HEK293 (cell line): ENCODE measurements around the gene SLC2A8.
A peak's percentile ranks its signal among the peaks of the same experiment; 100 is the strongest.

Experiments
- CTCF ChIA-PET: fragments of 350-600 bp; formaldehyde crosslinking; extraction: SDS; loops from one replicate; lab custom pipeline; 2021; ENCODE audit warnings: antibody characterized with exemption; lab: Yijun Ruan, JAX
- POLR2A ChIA-PET: fragments of 300-600 bp; formaldehyde crosslinking; extraction: SDS; loops from one replicate; lab custom pipeline; 2020; ENCODE audit warnings: antibody characterized with exemption, inconsistent platforms; lab: Yijun Ruan, JAX
- H3K27ac ChIP-seq: fragments of 200-500 bp; sonication (Bioruptor generic); 2 replicates; pipeline ENCODE4 v1.5.1; 2014; ENCODE audit warnings: low read depth, low read length, control low read depth, inconsistent platforms; ENCODE audit errors: extremely low read depth
- H3K36me3 ChIP-seq, 2 experiments: fragments of 200-500 bp in 1 of 2; sonication (Bioruptor generic) in 1 of 2; 1 replicate in 1 of 2; 2 replicates in 1 of 2; pipeline ENCODE4 v1.5.1; 2014 to 2017; ENCODE audit warnings: inconsistent platforms in 2 of 2, low read length in 2 of 2; ENCODE audit not compliant: control insufficient read depth in 2 of 2, insufficient read depth in 1 of 2
- H3K4me1 ChIP-seq: fragments of 200-500 bp; sonication (Bioruptor generic); 2 replicates; pipeline ENCODE4 v1.5.1; 2014; ENCODE audit warnings: mild to moderate bottlenecking, low read length, inconsistent platforms; ENCODE audit not compliant: control insufficient read depth, insufficient read depth
- H3K4me3 ChIP-seq: 2 replicates; pipeline ENCODE4 v1.5.1; 2011; ENCODE audit warnings: low read depth, mild to moderate bottlenecking, control low read depth, low read length, moderate library complexity
- H3K9me3 ChIP-seq: fragments of 200-500 bp; sonication (Bioruptor generic); 2 replicates; pipeline ENCODE4 v1.5.1; 2014; ENCODE audit warnings: low read depth, low read length, inconsistent platforms; ENCODE audit not compliant: control insufficient read depth, insufficient read depth
- EGR2 ChIP-seq: fragments of 450-650 bp; formaldehyde crosslinking; IDR thresholded peaks from 2 replicates; pipeline ENCODE4 v1.5.1; 2016; ENCODE audit warnings: low read depth, missing biosample characterization, missing genetic modification characterization
- GLIS1 ChIP-seq: fragments of 450-650 bp; formaldehyde crosslinking; IDR thresholded peaks from 2 replicates; pipeline ENCODE4 v1.5.1; 2016; ENCODE audit warnings: missing biosample characterization, missing genetic modification characterization
- KLF9 ChIP-seq: fragments of 450-650 bp; formaldehyde crosslinking; IDR thresholded peaks from 2 replicates; pipeline ENCODE4 v1.5.1; 2016; ENCODE audit warnings: missing biosample characterization, missing genetic modification characterization, low read depth
- WT1 ChIP-seq: fragments of 450-650 bp; formaldehyde crosslinking; IDR thresholded peaks from 2 replicates; pipeline ENCODE4 v1.5.1; 2016; ENCODE audit warnings: missing biosample characterization, missing genetic modification characterization
- ZBTB17 ChIP-seq: fragments of 450-650 bp; formaldehyde crosslinking; IDR thresholded peaks from 2 replicates; pipeline ENCODE4 v1.5.1; 2016; ENCODE audit warnings: missing biosample characterization, missing genetic modification characterization
- ZBTB20 ChIP-seq: fragments of 450-650 bp; formaldehyde crosslinking; IDR thresholded peaks from 2 replicates; pipeline ENCODE4 v1.5.1; 2016; ENCODE audit warnings: missing biosample characterization, missing genetic modification characterization
- ZBTB7A ChIP-seq: fragments of 450-650 bp; formaldehyde crosslinking; IDR thresholded peaks from 2 replicates; pipeline ENCODE4 v1.5.1; 2016; ENCODE audit warnings: low read depth, missing biosample characterization, missing genetic modification characterization
- ZFHX2 ChIP-seq: fragments of 450-650 bp; formaldehyde crosslinking; conservative IDR thresholded peaks from 2 replicates; pipeline ENCODE4 v1.5.1; 2016; ENCODE audit warnings: missing biosample characterization, missing genetic modification characterization
- ZFP37 ChIP-seq: fragments of 450-650 bp; formaldehyde crosslinking; IDR thresholded peaks from 2 replicates; pipeline ENCODE4 v1.5.1; 2016; ENCODE audit warnings: missing biosample characterization, missing genetic modification characterization
- ZNF112 ChIP-seq: fragments of 450-650 bp; formaldehyde crosslinking; IDR thresholded peaks from 2 replicates; pipeline ENCODE4 v1.5.0; 2017; ENCODE audit warnings: missing biosample characterization, missing genetic modification characterization
- ZNF24 ChIP-seq: fragments of 450-650 bp; formaldehyde crosslinking; IDR thresholded peaks from 2 replicates; pipeline ENCODE4 v1.5.1; 2016; ENCODE audit warnings: missing biosample characterization, missing genetic modification characterization
- ZNF335 ChIP-seq: fragments of 450-650 bp; formaldehyde crosslinking; conservative IDR thresholded peaks from 2 replicates; pipeline ENCODE4 v1.5.1; 2016; ENCODE audit warnings: missing biosample characterization, missing genetic modification characterization
- ZNF341 ChIP-seq: fragments of 450-650 bp; formaldehyde crosslinking; IDR thresholded peaks from 2 replicates; pipeline ENCODE4; 2016; ENCODE audit warnings: low read depth, missing biosample characterization, missing genetic modification characterization
- ZNF350 ChIP-seq: fragments of 450-650 bp; formaldehyde crosslinking; IDR thresholded peaks from 2 replicates; pipeline ENCODE4 v1.5.0; 2017; ENCODE audit warnings: missing biosample characterization, mild to moderate bottlenecking, missing genetic modification characterization
- ZNF394 ChIP-seq: fragments of 450-650 bp; formaldehyde crosslinking; IDR thresholded peaks from 2 replicates; pipeline ENCODE4 v1.5.1; 2016; ENCODE audit warnings: missing biosample characterization, missing genetic modification characterization, mild to moderate bottlenecking, moderate library complexity, borderline replicate concordance
- ZNF529 ChIP-seq: fragments of 450-650 bp; formaldehyde crosslinking; IDR thresholded peaks from 2 replicates; pipeline ENCODE4 v1.5.1; 2017; ENCODE audit warnings: missing genetic modification characterization, missing biosample characterization; ENCODE audit not compliant: insufficient replicate concordance
- ZNF548 ChIP-seq: fragments of 450-650 bp; formaldehyde crosslinking; IDR thresholded peaks from 2 replicates; pipeline ENCODE4 v1.5.1; 2016; ENCODE audit warnings: missing biosample characterization, missing genetic modification characterization
- TF ChIP-seq, protein P1 (sequence below): fragments of 450-650 bp; formaldehyde crosslinking; IDR thresholded peaks from 2 replicates; pipeline ENCODE4 v1.5.1; 2016; ENCODE audit warnings: missing biosample characterization, missing genetic modification characterization
- TF ChIP-seq, protein P2 (sequence below): fragments of 450-650 bp; formaldehyde crosslinking; conservative IDR thresholded peaks from 2 replicates; pipeline ENCODE4 v1.5.1; 2016; ENCODE audit warnings: low read depth, missing biosample characterization, missing genetic modification characterization
- TF ChIP-seq, protein P3 (sequence below): fragments of 450-650 bp; formaldehyde crosslinking; IDR thresholded peaks from 2 replicates; pipeline ENCODE4 v1.5.1; 2017; ENCODE audit warnings: missing biosample characterization, missing genetic modification characterization
- TF ChIP-seq, protein P4 (sequence below): fragments of 450-650 bp; formaldehyde crosslinking; IDR thresholded peaks from 2 replicates; pipeline ENCODE4 v1.5.1; 2017; ENCODE audit warnings: missing biosample characterization, missing genetic modification characterization
- TF ChIP-seq, protein P5 (sequence below): fragments of 450-650 bp; formaldehyde crosslinking; IDR thresholded peaks from 2 replicates; pipeline ENCODE4 v1.5.0; 2017; ENCODE audit warnings: missing biosample characterization, missing genetic modification characterization, borderline replicate concordance

The SLC2A8 gene

DNA sequence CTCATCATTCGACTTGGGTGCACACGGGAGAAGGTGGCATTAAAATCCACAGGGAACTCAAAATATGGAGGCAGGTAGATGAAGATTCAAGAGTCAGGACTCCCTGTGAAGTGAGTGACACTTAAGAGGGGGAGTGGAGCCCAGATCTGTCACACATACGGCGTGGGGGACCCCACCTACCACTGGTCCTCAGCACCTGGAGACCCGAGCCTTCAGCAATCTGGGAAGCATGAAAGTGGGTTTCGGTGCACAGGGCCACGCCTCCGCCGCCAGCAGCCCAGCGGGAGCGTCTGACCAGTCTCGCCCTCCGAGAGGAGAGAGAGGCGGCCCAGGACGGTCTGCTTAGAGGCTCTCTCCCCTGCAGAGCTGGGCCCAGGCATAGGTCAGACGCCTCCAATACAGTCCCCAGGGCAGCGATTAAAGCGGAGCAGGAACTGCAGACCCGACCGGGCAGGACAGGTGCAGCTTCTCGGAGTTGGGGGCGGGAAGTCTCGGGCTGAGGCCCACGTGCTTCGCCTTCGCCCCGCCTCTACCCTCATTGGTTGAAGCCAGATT, 639 bp upstream of the SLC2A8 start:
- H3K27ac ChIP-seq: no peak overlapping the region
- H3K36me3 ChIP-seq: peaks cover 0 to 16% of the 10 kb centered on the region in 2 experiments; a peak in 1 of 3 replicates
- peak overlapping the region; percentile 45 for H3K4me3 ChIP-seq
- H3K9me3 ChIP-seq: no peaks in the 10 kb centered on the region
- 0 out of 2 replicates have a peak, but pooled peaks cover 5% of the 10 kb centered on the region for H3K4me1 ChIP-seq
- TF ChIP-seq, protein P1, sequence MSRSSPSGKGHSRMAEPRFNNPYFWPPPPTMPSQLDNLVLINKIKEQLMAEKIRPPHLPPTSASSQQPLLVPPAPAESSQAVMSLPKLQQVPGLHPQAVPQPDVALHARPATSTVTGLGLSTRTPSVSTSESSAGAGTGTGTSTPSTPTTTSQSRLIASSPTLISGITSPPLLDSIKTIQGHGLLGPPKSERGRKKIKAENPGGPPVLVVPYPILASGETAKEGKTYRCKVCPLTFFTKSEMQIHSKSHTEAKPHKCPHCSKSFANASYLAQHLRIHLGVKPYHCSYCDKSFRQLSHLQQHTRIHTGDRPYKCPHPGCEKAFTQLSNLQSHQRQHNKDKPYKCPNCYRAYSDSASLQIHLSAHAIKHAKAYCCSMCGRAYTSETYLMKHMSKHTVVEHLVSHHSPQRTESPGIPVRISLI: no peak
- TF ChIP-seq GLIS1 (tag by site-specific recombination): peak; percentile 32
- peak; percentile 34; the same call in 1 of the 2 replicates for TF ChIP-seq ZBTB17
- TF ChIP-seq KLF9 (tag by site-specific recombination): peak; percentile 81
- TF ChIP-seq ZNF350 (tag by site-specific recombination): no peak
- no peak for TF ChIP-seq ZNF341 (tag by site-specific recombination)
- peak; percentile 61; the same call in 1 of the 2 replicates for TF ChIP-seq ZBTB20 (tag by site-specific recombination)
- peak; percentile 73 for TF ChIP-seq ZNF335 (tag by site-specific recombination)
- TF ChIP-seq ZBTB7A (tag by site-specific recombination): no peak
- TF ChIP-seq ZFHX2: 0 out of 2 replicates have a peak, but pooled peaks have one; percentile 32
- ChIA-PET POLR2A (interaction anchor here (0.5 to 2.2 kb wide), 36 partner anchors 8 to 1641 kb away, joined by 3 to 50 read pairs (median 5); partner anchors contain the start of genes LRSAM1, RALGPS1, RPL12 and TOR2A), CTCF (interaction anchor here (0.5 to 1.8 kb wide), 16 partner anchors 8 to 432 kb away, joined by 3 to 13 read pairs (median 4); partner anchors contain the start of genes TOR2A and ZNF79)

DNA sequence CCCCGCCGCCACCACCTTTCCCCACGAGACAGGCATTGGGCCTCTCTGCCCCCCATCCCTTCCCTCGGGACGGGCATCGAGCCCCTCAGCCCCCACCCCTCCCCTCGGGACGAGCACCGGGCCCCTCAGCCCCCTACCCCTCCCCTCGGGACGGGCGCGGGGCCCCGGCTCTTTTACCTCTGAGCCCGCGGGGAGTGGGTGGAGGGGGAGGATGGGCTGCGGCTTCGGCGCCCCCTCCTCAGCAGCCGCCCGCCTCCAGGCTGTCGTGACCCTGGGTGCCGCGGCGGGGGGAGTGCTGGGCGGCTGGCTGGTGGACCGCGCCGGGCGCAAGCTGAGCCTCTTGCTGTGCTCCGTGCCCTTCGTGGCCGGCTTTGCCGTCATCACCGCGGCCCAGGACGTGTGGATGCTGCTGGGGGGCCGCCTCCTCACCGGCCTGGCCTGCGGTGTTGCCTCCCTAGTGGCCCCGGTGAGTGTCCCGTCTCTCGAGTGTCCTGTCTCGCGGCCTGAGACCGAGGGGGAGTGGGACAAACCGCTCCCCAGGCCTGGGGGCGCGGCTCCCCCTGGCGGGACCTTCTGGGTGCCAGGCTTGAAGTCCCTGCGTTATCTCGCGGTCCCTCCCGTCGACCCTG, 791 bp downstream of the SLC2A8 start:
- POLR2A ChIA-PET: interaction anchor here (0.6 to 2.2 kb wide), 23 partner anchors 9 to 483 kb away, joined by 3 to 50 read pairs (median 7); partner anchors contain the start of genes LRSAM1, RALGPS1, RPL12 and TOR2A
- H3K4me1 ChIP-seq: 0 out of 2 replicates have a peak, but pooled peaks cover 5% of the 10 kb centered on the region
- TF ChIP-seq ZNF112 (tag by site-specific recombination): no peak
- TF ChIP-seq EGR2: peak; percentile 49; the same call in 1 of the 2 replicates
- no peak for TF ChIP-seq WT1 (tag by site-specific recombination)
- peak; percentile 82 for TF ChIP-seq ZFHX2
- TF ChIP-seq, protein P2, sequence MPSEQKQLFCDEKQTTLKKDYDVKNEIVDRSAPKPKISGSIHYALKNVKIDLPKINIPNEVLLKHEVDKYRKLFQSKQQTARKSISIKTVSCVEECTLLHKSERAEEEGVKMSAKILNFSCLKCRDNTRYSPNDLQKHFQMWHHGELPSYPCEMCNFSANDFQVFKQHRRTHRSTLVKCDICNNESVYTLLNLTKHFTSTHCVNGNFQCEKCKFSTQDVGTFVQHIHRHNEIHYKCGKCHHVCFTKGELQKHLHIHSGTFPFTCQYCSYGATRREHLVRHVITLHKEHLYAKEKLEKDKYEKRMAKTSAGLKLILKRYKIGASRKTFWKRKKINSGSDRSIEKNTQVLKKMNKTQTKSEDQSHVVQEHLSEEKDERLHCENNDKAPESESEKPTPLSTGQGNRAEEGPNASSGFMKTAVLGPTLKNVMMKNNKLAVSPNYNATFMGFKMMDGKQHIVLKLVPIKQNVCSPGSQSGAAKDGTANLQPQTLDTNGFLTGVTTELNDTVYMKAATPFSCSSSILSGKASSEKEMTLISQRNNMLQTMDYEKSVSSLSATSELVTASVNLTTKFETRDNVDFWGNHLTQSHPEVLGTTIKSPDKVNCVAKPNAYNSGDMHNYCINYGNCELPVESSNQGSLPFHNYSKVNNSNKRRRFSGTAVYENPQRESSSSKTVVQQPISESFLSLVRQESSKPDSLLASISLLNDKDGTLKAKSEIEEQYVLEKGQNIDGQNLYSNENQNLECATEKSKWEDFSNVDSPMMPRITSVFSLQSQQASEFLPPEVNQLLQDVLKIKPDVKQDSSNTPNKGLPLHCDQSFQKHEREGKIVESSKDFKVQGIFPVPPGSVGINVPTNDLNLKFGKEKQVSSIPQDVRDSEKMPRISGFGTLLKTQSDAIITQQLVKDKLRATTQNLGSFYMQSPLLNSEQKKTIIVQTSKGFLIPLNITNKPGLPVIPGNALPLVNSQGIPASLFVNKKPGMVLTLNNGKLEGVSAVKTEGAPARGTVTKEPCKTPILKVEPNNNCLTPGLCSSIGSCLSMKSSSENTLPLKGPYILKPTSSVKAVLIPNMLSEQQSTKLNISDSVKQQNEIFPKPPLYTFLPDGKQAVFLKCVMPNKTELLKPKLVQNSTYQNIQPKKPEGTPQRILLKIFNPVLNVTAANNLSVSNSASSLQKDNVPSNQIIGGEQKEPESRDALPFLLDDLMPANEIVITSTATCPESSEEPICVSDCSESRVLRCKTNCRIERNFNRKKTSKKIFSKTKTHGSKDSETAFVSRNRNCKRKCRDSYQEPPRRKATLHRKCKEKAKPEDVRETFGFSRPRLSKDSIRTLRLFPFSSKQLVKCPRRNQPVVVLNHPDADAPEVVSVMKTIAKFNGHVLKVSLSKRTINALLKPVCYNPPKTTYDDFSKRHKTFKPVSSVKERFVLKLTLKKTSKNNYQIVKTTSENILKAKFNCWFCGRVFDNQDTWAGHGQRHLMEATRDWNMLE (tag by site-specific recombination): no peak
- TF ChIP-seq ZFP37 (tag by site-specific recombination): no peak
- TF ChIP-seq, protein P3, sequence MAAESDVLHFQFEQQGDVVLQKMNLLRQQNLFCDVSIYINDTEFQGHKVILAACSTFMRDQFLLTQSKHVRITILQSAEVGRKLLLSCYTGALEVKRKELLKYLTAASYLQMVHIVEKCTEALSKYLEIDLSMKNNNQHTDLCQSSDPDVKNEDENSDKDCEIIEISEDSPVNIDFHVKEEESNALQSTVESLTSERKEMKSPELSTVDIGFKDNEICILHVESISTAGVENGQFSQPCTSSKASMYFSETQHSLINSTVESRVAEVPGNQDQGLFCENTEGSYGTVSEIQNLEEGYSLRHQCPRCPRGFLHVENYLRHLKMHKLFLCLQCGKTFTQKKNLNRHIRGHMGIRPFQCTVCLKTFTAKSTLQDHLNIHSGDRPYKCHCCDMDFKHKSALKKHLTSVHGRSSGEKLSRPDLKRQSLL (tag by site-specific recombination): no peak
- TF ChIP-seq ZNF529 (tag by site-specific recombination): no peak
- no peak for TF ChIP-seq ZNF24
- TF ChIP-seq ZNF394 (tag by site-specific recombination): no peak
- TF ChIP-seq, protein P4, sequence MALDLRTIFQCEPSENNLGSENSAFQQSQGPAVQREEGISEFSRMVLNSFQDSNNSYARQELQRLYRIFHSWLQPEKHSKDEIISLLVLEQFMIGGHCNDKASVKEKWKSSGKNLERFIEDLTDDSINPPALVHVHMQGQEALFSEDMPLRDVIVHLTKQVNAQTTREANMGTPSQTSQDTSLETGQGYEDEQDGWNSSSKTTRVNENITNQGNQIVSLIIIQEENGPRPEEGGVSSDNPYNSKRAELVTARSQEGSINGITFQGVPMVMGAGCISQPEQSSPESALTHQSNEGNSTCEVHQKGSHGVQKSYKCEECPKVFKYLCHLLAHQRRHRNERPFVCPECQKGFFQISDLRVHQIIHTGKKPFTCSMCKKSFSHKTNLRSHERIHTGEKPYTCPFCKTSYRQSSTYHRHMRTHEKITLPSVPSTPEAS (tag by site-specific recombination): no peak
- TF ChIP-seq, protein P5, sequence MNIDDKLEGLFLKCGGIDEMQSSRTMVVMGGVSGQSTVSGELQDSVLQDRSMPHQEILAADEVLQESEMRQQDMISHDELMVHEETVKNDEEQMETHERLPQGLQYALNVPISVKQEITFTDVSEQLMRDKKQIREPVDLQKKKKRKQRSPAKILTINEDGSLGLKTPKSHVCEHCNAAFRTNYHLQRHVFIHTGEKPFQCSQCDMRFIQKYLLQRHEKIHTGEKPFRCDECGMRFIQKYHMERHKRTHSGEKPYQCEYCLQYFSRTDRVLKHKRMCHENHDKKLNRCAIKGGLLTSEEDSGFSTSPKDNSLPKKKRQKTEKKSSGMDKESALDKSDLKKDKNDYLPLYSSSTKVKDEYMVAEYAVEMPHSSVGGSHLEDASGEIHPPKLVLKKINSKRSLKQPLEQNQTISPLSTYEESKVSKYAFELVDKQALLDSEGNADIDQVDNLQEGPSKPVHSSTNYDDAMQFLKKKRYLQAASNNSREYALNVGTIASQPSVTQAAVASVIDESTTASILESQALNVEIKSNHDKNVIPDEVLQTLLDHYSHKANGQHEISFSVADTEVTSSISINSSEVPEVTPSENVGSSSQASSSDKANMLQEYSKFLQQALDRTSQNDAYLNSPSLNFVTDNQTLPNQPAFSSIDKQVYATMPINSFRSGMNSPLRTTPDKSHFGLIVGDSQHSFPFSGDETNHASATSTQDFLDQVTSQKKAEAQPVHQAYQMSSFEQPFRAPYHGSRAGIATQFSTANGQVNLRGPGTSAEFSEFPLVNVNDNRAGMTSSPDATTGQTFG: no peak
- TF ChIP-seq ZNF548 (tag by site-specific recombination): no peak

More for the DNA sequence above, 791 bp downstream of the SLC2A8 start:
- peaks cover 0 to 29% of the 10 kb centered on the region in 2 experiments; a peak in 1 of 3 replicates for H3K36me3 ChIP-seq
- no peaks in the 10 kb centered on the region for H3K9me3 ChIP-seq
- CTCF ChIA-PET: interaction anchor here (0.6 to 1.8 kb wide), 14 partner anchors 9 to 337 kb away, joined by 3 to 13 read pairs (median 4); partner anchors contain the start of gene TOR2A
- H3K4me3 ChIP-seq: peak overlapping the region; percentile 57
- H3K27ac ChIP-seq: peak overlapping the region; percentile 82; the same call in 1 of the 2 replicates
